PC-9 (cell line): ENCODE data around the gene ALK. TPM values are rescaled to one million over a fixed set of nuclear protein-coding genes. Genes with fewer than 3 reads are reported as not detected.

Source experiments
- BruUV-seq: library from RNA; stranded (reverse); fragments of 400-500 nt; replicated peaks from 2 replicates; lab custom pipeline; 2021; lab: Mats Ljungman, UMichigan
- CTCF ChIA-PET: fragments of 300-600 bp; sonication (Branson Sonifier 250); formaldehyde crosslinking; loops from one replicate; lab custom pipeline; 2022; ENCODE audit warnings: antibody characterized with exemption; lab: Charles Lee
- POLR2A ChIA-PET: fragments of 300-600 bp; sonication (Branson Sonifier 250); formaldehyde crosslinking; loops from one replicate; lab custom pipeline; 2022; ENCODE audit warnings: antibody characterized with exemption; ENCODE audit not compliant: unreplicated experiment; lab: Charles Lee
- DNase-seq, 2 experiments: peaks; one replicate each; pipeline versions ENCODE4 v3.0.0 to v3.0.0-alpha.2; 2015 to 2022; ENCODE audit warnings: mixed read lengths in 1 of 2
- H2AFZ ChIP-seq: fragments of 200-600 bp; sonication (generic); 2 replicates; pipeline ENCODE4 v1.8.1; 2017; ENCODE audit warnings: antibody characterized with exemption
- H3F3A ChIP-seq: fragments of 200-600 bp; sonication (generic); 2 replicates; pipeline ENCODE4 v1.8.1; 2017; ENCODE audit warnings: antibody characterized with exemption, mild to moderate bottlenecking, low read depth; ENCODE audit not compliant: insufficient read depth
- H3K27ac ChIP-seq: fragments of 200-600 bp; sonication (generic); 2 replicates; pipeline ENCODE4 v1.6.1; 2016; ENCODE audit warnings: mixed run types
- H3K27me3 ChIP-seq: fragments of 200-600 bp; sonication (generic); 2 replicates; pipeline ENCODE4 v1.6.1; 2016; ENCODE audit warnings: low read depth, mixed run types; ENCODE audit not compliant: insufficient read depth
- H3K36me3 ChIP-seq: fragments of 200-600 bp; sonication (generic); 2 replicates; pipeline ENCODE4 v1.6.1; 2016; ENCODE audit warnings: low read depth, mixed run types
- H3K4me1 ChIP-seq: fragments of 200-600 bp; sonication (generic); replicated peaks from 2 replicates; pipeline ENCODE4 v1.6.1; 2016; ENCODE audit warnings: mixed run types; ENCODE audit not compliant: insufficient read depth
- H3K4me2 ChIP-seq: fragments of 200-600 bp; sonication (generic); 2 replicates; pipeline ENCODE4 v1.6.1; 2017; ENCODE audit warnings: mixed run types
- H3K4me3 ChIP-seq: fragments of 200-600 bp; sonication (generic); 2 replicates; pipeline ENCODE4 v1.6.1; 2016; ENCODE audit warnings: mixed run types
- H3K79me2 ChIP-seq: fragments of 200-600 bp; sonication (generic); 2 replicates; pipeline ENCODE4 v1.6.1; 2017; ENCODE audit warnings: low read depth, mixed run types
- H3K9me2 ChIP-seq: fragments of 200-600 bp; sonication (generic); 2 replicates; pipeline ENCODE4 v1.8.1; 2017; ENCODE audit warnings: mild to moderate bottlenecking; ENCODE audit not compliant: insufficient read depth
- H3K9me3 ChIP-seq: fragments of 200-600 bp; sonication (generic); 2 replicates; pipeline ENCODE4 v1.8.1; 2016; ENCODE audit warnings: low read depth; ENCODE audit not compliant: insufficient read depth
- H4K20me1 ChIP-seq: fragments of 200-600 bp; sonication (generic); 2 replicates; pipeline ENCODE4 v1.8.1; 2017; ENCODE audit not compliant: insufficient read depth
- CTCF ChIP-seq: fragments of 200-600 bp; sonication (generic); conservative IDR thresholded peaks from 2 replicates; pipeline ENCODE4 v1.6.1; 2017; ENCODE audit warnings: mixed run types, antibody characterized with exemption, mild to moderate bottlenecking, moderate library complexity
- EZH2 ChIP-seq: fragments of 200-600 bp; sonication (generic); IDR thresholded peaks from 2 replicates; pipeline ENCODE4 v1.8.0; 2017; ENCODE audit warnings: antibody characterized with exemption, low read depth
- intact Hi-C: fragments of 100-400 bp; cut with micrococcal nuclease; formaldehyde crosslinking; loops from one replicate; pipeline ENCODE4 v1.10.0; 2022; ENCODE audit not compliant: unreplicated experiment
- total RNA-seq: library from RNA; stranded (reverse); gene quantifications from 2 replicates; pipeline ENCODE4 v1.2.3, GENCODE V29; 2021

ALK gene
- total RNA-seq, 1 experiment from 2014 or later = not detected

GRCh38 chr2:29760008-29760407, 161.4 kb downstream of the ALK start:
- no peaks in the 10 kb centered on the region for H3K9me2 ChIP-seq
- no peaks in the 10 kb centered on the region for H3F3A ChIP-seq
- no peak for TF ChIP-seq EZH2
- TF ChIP-seq CTCF = no peak
- no TSS peak for BruUV-seq
- no peak overlapping the region for H3K4me2 ChIP-seq
- no peaks in the 10 kb centered on the region for H3K36me3 ChIP-seq
- H4K20me1 ChIP-seq = no peaks in the 10 kb centered on the region
- DNase-seq = no peak
- no peak overlapping the region for H3K27ac ChIP-seq
- no peaks in the 10 kb centered on the region for H3K4me1 ChIP-seq
- H3K79me2 ChIP-seq = no peaks in the 10 kb centered on the region
- POLR2A ChIA-PET = no interaction called here
- CTCF ChIA-PET = no interaction called here
- intact Hi-C loops = no loop called here
- H2AFZ ChIP-seq = no peak overlapping the region
- H3K4me3 ChIP-seq = no peak overlapping the region
- H3K27me3 ChIP-seq = peaks cover 75% of the 10 kb centered on the region
- no peaks in the 10 kb centered on the region; the same call in 1 of the 2 replicates for H3K9me3 ChIP-seq

- no TSS peak for BruUV-seq
- no peak for DNase-seq
- H3K27ac ChIP-seq = no peak overlapping the region
- intact Hi-C loops = no loop called here
- no peaks in the 10 kb centered on the region for H3K36me3 ChIP-seq
- H3K79me2 ChIP-seq = no peaks in the 10 kb centered on the region
- H4K20me1 ChIP-seq = no peaks in the 10 kb centered on the region
- POLR2A ChIA-PET = no interaction called here
- no peak overlapping the region for H3K4me3 ChIP-seq
- TF ChIP-seq EZH2 (no peak), CTCF (no peak)
- CTCF ChIA-PET = no interaction called here
- H3K4me1 ChIP-seq = no peaks in the 10 kb centered on the region
- H2AFZ ChIP-seq = no peak overlapping the region
- H3K9me2 ChIP-seq = no peaks in the 10 kb centered on the region
- no peaks in the 10 kb centered on the region for H3F3A ChIP-seq
- no peak overlapping the region for H3K4me2 ChIP-seq
- H3K9me3 ChIP-seq = no peaks in the 10 kb centered on the region; the same call in 1 of the 2 replicates
- peaks cover 75% of the 10 kb centered on the region for H3K27me3 ChIP-seq
These were observed 162.0 kb downstream of the ALK start for GRCh38 chr2:29759360-29759759.

DNA sequence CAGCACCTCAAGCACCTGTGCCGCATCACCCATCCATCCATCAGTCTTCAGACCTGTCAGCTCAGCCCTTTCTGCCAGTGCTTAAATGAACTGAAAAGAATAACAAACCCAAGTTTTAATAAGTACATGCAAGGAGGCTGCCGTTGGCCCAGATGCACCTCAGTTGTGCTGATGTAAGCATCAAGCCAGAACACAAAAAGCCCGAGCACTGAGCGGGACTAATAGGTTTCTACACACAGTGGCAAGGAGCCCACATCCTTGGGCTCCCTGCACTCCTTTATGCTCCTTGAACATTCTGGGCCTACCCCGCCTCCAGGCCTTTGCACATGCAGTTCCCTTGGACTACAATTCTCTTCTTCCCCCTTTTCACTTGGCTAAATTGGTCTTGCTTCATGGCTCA, 165.6 kb downstream of the ALK start:
- Histone ChIP-seq H3K9me3 (no peaks in the 10 kb centered on the region), H3K79me2 (no peaks in the 10 kb centered on the region), H3K4me1 (no peaks in the 10 kb centered on the region), H3K27ac (no peak overlapping the region), H3K9me2 (no peaks in the 10 kb centered on the region), H3K27me3 (peaks cover 67% of the 10 kb centered on the region), H2AFZ (no peak overlapping the region), H3F3A (no peaks in the 10 kb centered on the region), H4K20me1 (no peaks in the 10 kb centered on the region), H3K36me3 (no peaks in the 10 kb centered on the region), H3K4me2 (no peak overlapping the region), H3K4me3 (no peak overlapping the region)
- intact Hi-C loops = no loop called here
- DNase-seq = no peak
- ChIA-PET CTCF (no interaction called here), POLR2A (no interaction called here)
- BruUV-seq = no TSS peak
- no peak for TF ChIP-seq CTCF
- no peak for TF ChIP-seq EZH2
